IPS-11a (cell line): ENCODE data around the gene RETREG2.

ENCODE experiments used
- H3K4me3 ChIP-seq: one replicate; pipeline ENCODE4 v1.5.1; 2013; ENCODE audit warnings: low read depth, low read length, control low read depth

RETREG2 gene

GRCh38 chr2:219168932-219169331 lies 9.1 kb upstream of the RETREG2 start:
- H3K4me3 ChIP-seq = no peak overlapping the region

GRCh38 chr2:219169930-219170654 lies 8.0 kb upstream of the RETREG2 start, which contains the start of gene SLC23A3:
Gene SLC23A3, minus strand, starts transcription at chr2:219170029. Its CDS starts 45 bp downstream, at chr2:219169984.
- no peak within 1 kb of the TSS for H3K4me3 ChIP-seq

- no peak overlapping the region for H3K4me3 ChIP-seq
These were observed 6.8 kb upstream of the RETREG2 start for GRCh38 chr2:219171231-219171651.

- H3K4me3 ChIP-seq = no peak overlapping the region
These were observed 5.6 kb upstream of the RETREG2 start for GRCh38 chr2:219172231-219173154.

- no peak overlapping the region for H3K4me3 ChIP-seq
These were observed 4.9 kb upstream of the RETREG2 start for GRCh38 chr2:219173176-219173575.

GRCh38 chr2:219174146-219174545 lies 3.9 kb upstream of the RETREG2 start:
- H3K4me3 ChIP-seq = no peak overlapping the region

GRCh38 chr2:219174801-219175200 lies 3.3 kb upstream of the RETREG2 start:
- H3K4me3 ChIP-seq = no peak overlapping the region

GRCh38 chr2:219175486-219175885 lies 2.6 kb upstream of the RETREG2 start:
- peak overlapping the region; percentile 78 for H3K4me3 ChIP-seq

- peak overlapping the region; percentile 78 for H3K4me3 ChIP-seq
These were observed 1.9 kb upstream of the RETREG2 start for GRCh38 chr2:219175928-219176817.

- H3K4me3 ChIP-seq = peak within 1 kb of the TSS; percentile 78
These were observed 1.1 kb upstream of the RETREG2 start, which contains the start of gene CNPPD1 for GRCh38 chr2:219176818-219177551. Gene CNPPD1, minus strand, starts transcription at chr2:219176925. Its CDS starts 97 bp downstream, at chr2:219176828.

GRCh38 chr2:219178377-219179175 lies 501 bp downstream of the RETREG2 start:
- peak overlapping the region; percentile 78 for H3K4me3 ChIP-seq

- H3K4me3 ChIP-seq = no peak overlapping the region
These were observed 1.8 kb downstream of the RETREG2 start for GRCh38 chr2:219179601-219180465.

GRCh38 chr2:219180961-219181360 lies 2.9 kb downstream of the RETREG2 start:
- no peak overlapping the region for H3K4me3 ChIP-seq

- no peak overlapping the region for H3K4me3 ChIP-seq
These were observed 3.5 kb downstream of the RETREG2 start for GRCh38 chr2:219181531-219181930.

GRCh38 chr2:219182331-219183150 lies 4.5 kb downstream of the RETREG2 start:
- no peak overlapping the region for H3K4me3 ChIP-seq

GRCh38 chr2:219183151-219183772 lies 5.2 kb downstream of the RETREG2 start:
- H3K4me3 ChIP-seq = no peak overlapping the region

GRCh38 chr2:219184121-219184520 lies 6.0 kb downstream of the RETREG2 start:
- H3K4me3 ChIP-seq = no peak overlapping the region
